Activated CD4-positive, CD25-positive, alpha-beta regulatory T cell treated with anti-CD3 and anti-CD28 coated beads, Interleukin-2, amount 50 U/mL, for 16 hours (primary cell): ENCODE data around the gene TAX1BP1.
"Not testable (repeated sequence)": the region's sequence is repeated elsewhere in the genome, so short reads cannot be mapped to it uniquely, and the experiment has no call there.

Experiments used
- DNase-seq: peaks from one replicate; pipeline ENCODE4 v3.0.0-alpha.2; 2020; ENCODE audit warnings: low read depth, low spot score

The TAX1BP1 gene

GRCh38 chr7:27843584-27844305 lies 103.8 kb downstream of the TAX1BP1 start:
- DNase-seq, result no peak

- DNase-seq, result no peak
These were observed 106.4 kb downstream of the TAX1BP1 start for GRCh38 chr7:27846388-27846787.

DNA sequence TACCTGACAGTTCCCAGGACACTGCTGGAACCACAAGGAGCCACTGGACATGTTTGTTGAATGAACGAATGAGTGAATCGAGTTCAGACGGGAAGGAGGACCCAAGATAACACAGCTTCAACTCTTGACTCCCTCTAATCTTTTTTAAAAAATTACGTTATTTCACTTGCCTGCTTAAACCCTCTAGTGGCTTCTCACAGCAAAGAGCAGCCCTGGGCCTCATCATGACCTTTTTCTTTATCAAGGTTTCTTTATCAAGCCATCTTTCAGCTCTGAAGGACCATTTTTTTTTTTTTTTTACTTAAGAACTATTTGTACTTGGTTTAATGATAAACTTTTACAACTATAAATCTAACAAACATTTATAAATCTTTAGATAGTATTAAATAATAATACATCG lies 110.6 kb downstream of the TAX1BP1 start:
- no peak for DNase-seq

DNA sequence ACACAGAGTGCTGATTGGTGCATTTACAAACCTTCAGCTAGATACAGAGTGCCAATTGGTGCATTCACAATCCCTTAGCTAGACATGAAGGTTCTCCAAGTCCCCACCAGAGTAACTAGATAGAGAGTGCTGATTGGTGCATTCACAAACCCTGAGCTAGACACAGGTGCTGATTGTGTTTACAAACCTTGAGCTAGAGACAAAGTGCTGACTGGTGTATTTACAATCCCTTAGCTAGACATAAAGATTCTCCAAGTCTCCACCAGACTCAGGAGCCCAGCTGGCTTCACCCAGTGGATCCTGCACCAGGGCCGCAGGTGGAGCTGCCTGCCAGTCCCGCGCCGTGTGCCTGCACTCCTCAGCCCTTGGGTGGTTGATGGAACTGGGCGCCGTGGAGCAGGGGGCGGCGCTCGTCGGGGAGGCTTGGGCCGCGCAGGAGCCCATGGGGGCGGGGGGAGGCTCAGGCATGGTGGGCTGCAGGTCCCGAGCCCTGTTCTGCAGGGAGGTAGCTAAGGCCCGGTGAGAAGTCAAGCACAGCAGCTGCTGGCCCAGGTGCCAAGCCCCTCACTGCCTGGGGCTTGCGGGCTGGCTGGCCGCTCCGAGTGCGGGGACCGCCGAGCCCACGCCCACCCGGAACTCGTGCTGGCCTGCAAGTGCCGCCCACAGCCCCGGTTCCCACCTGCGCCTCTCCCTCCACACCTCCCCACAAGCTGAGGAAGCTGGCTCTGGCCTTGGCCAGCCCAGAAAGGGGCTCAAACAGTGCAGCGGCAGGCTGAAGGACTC lies 116.9 kb downstream of the TAX1BP1 start:
- DNase-seq, result not testable (repeated sequence)

DNA sequence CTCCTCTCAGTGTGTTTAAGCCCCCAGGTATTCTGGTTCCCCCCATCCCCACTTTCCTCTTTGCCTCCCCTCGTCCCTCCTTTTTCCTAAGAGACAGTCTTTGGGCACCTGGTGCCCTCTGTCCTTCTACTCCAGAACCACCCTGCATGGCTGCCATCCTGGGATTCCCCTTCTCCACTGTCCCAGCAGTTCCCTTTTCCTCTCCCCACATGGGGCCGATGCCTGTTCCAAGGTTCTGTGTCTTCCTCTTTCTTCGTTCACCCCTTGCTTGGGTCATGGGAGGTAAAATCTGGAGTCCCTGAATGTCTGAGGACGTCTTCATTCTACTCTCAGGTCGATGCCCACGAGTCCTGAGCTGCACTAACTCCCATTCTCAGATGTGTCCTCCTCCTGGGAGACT lies 120.8 kb downstream of the TAX1BP1 start:
- no peak for DNase-seq

GRCh38 chr7:27861747-27862146 lies 121.8 kb downstream of the TAX1BP1 start:
- no peak for DNase-seq

DNA sequence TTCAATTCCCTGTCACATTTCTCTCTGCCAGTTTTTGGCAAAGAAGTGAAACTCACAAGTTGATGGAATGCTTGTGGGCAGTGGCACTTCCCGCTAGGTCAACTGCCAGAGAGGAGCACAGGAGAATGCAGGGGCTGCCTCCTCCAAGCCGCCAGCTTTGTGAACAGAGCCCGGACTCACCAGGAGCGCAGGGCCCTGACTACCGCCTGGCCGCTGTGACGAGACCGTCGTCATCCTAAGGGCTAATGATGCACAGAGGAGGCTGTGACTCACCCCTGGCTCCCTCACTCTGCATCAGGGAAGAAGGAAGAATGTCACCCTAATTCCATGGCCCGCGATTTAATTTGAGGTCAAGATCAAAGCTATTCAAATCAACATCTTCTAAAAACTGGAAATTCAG lies 123.9 kb downstream of the TAX1BP1 start:
- no peak for DNase-seq

DNA sequence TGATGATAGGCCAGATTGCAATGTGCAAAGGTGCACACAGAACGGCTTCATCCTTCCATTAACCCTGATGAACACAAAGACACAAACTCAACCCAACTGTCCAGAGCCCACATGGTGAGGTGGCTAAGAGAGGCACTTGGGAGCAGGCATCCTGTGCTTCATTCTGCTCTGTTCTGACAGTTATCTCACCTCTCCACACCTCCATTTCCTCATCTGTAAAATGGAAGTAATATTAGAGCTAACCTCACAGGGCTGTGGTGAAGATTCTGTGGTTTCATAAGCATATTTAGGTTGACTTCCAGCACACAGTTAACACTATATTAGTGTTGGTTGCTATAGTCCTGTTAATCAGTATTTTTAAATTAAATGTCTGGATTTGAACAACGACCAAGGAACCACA lies 126.3 kb downstream of the TAX1BP1 start:
- no peak for DNase-seq

DNA sequence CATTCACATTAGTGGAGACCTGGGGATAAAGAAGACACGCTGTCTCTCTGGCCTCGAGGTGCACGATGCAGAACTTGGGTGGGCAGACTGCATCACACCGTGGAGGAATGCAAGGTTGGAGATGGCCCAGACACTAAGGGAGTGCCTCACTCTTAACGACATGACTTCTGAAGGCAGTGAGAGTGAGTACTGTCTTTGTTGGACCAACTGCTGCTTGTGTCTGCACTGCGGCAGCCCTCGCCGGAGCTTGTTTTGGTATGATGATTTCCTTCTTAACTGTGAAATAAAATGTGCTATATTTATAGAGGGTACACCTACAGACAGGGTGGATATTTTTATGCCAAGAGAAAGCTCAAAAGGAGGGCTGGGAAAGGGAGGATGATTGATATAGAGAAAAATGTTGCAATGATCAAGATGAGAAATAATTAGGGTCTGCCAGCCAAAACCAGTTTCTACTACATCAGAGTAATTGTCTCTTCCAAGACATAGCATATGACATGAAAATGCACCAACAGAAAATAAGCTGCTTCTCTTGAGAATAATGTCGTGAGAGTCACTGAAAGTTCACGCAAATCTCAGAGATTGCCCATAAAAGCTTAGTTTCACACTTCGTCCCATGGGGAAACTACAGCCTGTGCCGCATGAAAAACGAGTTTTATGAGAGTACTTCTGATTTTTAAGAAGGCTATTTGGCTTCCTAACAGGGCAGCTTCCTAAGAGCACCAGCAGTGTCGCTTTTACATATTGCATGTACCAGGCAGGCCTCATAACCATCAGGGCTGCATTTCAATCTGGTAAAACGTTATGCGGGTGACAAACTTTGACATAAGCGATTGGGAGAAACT lies 127.1 kb downstream of the TAX1BP1 start:
- no peak for DNase-seq

DNA sequence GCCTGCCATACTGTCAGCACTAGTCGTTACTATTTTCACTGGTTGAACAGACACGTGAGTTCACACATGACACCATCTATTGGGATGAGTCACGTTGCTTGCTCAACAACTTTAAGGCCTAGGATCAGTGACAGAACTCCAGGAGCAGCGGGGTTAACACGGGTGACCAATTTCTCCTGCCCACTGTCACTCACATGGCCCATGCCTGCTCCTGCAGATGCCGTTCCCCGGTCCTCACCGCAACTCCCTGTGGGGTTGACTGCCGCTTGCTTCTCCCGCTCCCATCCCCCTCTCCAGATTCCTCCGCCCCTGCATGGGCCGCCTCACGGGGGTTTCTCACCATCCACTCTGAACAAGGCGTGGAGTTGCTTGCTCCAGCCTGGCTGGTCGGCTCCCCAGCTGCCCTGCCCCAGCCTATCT lies 128.2 kb downstream of the TAX1BP1 start:
- DNase-seq, result no peak

DNA sequence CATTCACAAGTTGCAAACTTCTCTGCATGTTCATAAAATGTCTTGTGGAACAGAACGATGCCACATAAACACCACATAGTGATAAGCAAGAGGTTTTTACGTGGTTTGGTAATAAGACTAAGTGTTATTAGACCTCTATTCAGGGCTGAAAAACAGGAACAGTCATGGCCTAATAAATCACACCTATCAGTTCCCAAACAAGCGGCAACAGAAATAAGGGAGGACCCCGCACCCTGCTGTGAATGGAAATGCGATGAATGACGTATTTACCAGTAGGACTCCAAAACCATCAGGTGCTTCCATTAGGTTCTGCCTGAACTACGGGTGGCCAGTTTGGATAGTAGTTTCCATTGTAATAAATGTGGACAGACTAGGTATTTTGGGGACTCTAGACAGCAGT lies 129.1 kb downstream of the TAX1BP1 start:
- no peak for DNase-seq

GRCh38 chr7:27870595-27870994 lies 130.6 kb downstream of the TAX1BP1 start:
- DNase-seq, result no peak

GRCh38 chr7:27871086-27871485 lies 131.1 kb downstream of the TAX1BP1 start:
- no peak for DNase-seq

DNA sequence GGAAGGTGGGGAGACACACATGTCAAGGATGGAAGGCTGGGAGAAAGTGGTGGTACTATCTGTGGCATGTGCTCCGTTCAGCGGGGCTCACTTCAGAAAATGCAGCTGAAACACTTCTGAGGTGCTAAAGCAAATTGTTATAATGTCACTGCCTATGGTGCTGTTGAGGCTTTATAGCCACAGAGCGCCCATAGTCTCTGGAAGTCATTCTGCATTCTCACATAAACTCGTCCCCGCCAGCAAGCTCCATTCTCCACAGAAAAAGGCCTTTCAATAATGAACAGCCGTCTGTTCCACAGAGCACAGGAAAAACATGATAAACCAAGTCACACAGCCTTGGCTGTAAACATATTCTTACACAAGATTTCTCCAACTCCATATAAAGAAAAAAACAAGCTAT lies 131.9 kb downstream of the TAX1BP1 start:
- DNase-seq, result no peak

DNA sequence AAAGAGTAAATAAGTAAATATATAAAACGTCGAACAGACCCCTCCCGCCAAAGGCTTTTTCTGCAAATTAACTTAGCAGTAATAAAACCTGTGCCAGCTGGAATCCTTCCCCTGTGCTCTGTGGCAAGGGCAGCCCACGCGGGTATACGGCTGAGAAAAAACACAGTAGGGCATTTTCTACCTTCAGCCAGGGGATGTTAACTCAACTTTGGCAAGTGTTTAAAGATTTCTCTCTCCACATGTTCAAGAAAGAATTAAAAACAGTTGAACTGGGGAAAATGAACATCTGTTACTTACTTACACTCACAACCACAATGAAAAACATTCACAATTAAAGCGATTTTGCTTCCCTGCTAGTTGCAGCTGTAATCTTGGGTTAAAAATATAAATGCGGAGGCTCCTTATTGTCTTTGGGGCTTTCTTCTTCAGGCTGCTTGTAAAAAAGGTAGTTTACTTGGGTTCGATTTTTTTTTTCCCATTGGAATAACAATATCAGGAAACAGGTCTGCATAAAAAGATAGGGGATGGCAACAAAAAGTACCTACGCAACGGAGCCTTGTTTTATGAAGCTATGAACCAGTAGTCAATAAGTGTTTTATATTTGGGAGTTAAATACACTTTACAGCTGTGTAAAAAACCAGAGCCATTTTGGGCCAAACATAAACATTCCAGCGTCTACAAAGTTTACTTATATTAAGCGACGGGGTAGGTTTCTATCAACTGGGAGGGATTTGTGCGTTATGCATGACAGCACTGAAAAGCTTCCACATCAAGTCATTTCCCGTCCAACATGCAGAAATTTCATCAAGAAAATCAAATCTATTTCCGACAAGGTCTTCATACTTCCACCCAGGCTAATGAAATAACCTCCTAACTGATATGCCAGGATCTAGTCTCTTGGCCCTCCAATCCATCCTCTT lies 132.7 kb downstream of the TAX1BP1 start:
- no peak for DNase-seq

GRCh38 chr7:27873981-27874957 lies 134.3 kb downstream of the TAX1BP1 start:
- DNase-seq, result no peak

- DNase-seq, result no peak
These were observed 135.1 kb downstream of the TAX1BP1 start for GRCh38 chr7:27875061-27875460.

GRCh38 chr7:27875832-27876231 lies 135.9 kb downstream of the TAX1BP1 start:
- no peak for DNase-seq

- no peak for DNase-seq
These were observed 136.8 kb downstream of the TAX1BP1 start for GRCh38 chr7:27876756-27877155.
